NCI-H2196 (cell line): ENCODE measurements around the gene DOK6.
"Not testable (repeated sequence)": the region's sequence is repeated elsewhere in the genome, so short reads cannot be mapped to it uniquely, and the experiment has no call there.

Experiments
- DNase-seq: peaks from one replicate; lab custom pipeline; 2025; ENCODE audit not compliant: unreplicated experiment; lab: John Stamatoyannopoulos, UW

DOK6 gene

DNA sequence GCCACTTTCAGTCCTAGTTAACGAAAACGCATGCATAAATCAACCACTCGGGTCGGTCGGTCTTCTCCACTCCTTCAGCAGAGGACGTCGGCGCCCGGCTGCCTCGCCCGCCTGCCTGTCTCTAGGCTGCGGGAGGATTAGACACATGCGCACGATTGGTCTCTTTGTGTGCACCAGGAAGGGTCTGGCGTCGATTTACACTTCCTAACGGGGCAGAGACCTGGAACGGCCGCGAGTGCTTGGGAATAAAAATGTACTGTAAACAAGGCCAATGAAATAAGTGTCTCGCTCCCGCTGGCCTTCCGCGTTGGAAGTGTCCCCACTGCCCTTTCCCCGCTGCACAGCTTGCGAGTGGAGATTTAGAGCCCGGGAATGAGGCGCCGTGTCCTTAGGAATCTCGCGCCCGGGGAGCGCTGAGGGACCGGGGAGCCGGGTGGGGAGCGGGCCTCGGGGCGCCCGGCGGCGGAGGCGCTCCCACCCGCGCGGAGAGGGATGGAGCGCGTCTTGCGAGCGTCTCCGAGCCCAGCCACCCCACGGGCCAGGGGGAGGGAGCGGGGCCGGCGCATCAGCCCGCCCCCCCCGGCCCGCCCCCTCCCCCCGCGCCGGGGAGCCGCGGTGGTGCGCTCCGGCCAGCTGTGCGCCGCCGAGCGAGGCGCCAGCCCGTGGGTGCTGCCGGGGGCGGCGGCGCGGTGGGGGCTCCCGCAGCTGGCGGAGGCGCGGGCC lies at the start of gene DOK6:
TSS of gene DOK6 (plus strand) at position 636 of the 723 bp plus-strand sequence.
- DNase-seq, result peak; percentile 81

DNA sequence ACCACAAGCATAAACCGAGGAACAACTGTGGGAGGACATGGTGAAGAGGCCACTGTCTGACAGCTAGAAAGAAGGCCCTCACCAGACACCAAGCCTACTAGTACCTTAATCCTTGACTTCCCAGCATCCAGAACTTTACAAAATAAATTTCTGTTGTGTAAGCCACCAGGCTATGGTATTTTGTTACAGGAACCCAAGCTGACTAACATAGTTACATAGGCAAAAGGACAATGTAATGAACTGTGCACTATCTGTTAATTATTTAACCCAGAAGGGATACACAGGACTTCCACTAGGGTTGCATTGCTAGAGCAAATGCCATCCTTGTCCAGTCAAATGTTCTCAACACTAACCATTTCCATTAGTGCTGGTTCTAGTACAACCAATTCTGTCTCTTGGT lies 47.7 kb upstream of the DOK6 start:
- no peak for DNase-seq

DNA sequence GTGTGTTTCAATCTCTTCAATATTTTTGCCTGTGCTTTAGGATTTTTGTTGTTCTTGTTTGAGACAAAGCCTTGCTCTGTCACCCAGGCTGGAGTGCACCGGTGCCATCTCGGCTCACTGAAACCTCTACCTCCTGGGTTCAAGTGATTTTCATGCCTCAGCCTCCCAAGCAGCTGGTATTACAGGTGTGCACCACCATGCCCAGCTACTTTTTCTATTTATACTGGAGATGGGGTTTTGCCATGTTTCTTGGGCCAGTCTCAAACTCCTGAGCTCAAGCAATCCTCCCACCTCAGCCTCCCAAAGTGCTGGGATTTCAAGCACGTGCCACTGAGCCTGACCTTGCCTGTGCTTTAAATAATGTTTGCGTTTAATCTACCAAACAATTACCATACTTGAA lies 43.1 kb upstream of the DOK6 start:
- DNase-seq, result no peak

DNA sequence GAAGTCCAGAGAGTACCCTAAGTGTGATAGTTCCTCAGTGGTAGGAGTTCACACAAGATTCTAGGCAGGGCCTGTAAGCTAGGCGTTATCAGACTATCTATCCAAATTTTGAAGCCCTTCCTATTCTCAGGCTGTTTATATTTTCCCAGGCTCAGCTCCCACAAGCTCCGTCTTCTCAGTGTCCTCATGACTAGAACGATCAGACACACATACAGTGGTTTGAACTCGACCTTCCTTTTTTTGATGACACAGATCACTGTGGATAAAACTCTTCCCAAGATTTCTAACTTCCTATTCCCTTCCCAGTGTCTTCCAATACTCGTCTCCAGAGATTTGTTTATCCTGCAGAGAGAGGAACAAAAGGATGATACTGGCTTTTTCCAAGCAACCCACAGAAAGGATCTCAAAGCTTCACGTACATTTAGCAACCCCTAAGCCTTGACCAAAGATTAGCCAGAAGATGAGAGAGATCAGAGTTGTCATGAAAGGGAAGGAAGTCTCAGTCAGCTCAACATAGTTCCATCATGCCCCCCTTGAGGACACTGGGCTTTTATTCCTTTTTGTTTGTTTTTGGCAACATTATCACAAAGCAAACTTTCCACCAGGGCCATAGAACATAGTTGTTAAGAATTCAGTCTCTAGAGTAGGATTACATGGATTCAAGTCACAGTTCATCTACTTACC lies 42.3 kb upstream of the DOK6 start:
- DNase-seq, result no peak

DNA sequence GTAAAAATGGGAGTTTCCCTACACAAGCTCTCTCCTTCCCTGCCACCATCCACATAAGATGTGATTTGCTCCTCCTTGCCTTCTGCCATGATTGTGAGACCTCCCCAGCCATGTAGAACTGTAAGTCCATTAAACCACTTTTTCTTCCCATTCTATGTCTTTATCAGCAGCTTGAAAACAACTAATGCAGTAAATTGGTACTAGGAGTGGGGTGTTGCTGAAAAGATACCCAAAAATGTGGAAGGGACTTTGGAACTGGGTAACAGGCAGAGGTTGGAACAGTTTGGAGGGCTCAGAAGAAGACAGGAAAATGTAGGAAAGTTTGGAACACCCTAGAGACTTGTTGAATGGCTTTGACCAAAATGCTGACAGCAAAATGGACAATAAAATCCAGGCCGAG lies 40.9 kb upstream of the DOK6 start:
- not testable (repeated sequence) for DNase-seq

DNA sequence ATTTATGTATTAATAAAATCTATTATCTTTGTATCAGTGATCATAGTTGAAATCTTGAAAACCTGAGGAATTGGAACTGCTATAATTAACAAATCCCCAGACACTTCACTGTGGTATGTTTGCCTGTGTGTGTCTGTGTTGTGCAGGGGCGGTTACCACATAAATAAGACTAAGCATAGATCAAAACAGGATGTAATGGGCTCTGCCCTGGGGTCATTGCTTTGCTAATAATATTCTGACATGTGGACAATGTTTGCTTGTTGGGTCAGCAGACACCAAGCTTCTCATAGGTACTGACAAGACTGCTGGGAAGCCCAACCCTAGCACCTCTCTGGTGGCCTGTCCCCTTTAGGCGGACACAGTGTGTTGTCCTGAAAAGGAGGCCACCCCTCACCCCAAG lies 35.8 kb upstream of the DOK6 start:
- DNase-seq, result no peak

DNA sequence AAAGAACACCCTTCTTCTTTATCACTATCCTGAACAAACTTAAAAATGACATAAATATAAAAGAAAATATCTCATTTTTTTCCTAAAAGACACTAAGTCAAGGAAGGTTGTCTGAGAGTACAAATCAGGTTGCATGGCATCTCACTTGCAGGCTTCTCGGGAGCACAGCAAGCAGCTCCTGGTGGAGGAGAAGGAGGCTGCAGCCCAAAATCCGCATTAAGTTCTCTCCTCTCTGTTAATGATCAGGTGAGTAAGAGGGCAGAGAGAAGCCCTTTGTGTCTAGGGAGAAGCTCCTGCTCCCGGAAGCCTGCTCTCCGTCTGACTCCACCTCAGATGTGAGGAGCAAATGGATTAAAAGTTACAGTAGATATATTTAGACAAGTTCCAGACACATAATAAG lies 35.0 kb upstream of the DOK6 start:
- no peak for DNase-seq

DNA sequence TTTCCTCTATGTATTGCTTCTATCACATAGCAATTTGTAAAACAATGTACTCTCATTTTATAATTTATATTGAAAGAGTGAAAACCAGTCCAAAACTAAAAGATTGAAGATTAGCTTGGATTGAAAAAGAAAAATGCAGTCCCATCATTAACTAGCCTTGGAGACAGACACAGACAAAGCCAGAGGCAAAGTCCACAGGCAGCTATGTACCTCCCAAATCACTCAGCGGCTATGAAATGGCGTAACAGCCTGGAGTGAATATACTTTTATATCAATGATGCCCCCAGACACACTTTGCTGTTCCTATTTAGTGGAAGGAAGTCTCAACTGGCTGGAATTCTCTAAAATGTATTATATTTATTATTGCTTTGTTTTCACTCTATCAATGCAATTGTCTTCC lies 33.6 kb upstream of the DOK6 start:
- DNase-seq, result no peak

DNA sequence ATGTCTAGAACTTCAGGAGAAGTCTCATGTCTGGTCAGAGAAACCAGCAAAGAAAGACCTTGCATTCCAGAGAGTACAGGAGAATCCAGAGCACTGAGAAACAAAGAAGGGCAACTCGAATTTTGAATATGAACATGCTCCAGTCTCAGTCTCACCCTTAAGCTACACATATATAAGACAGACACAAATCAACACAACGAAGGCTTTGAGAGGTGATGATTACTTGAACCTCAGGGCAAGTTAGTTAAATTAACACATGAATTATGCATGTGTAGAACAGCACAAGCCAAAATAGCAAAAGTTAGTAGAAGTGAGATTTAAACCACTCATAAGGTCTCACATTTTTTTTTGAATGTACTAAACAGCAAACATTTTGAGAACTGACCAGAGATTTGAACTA lies 29.0 kb upstream of the DOK6 start:
- DNase-seq, result no peak

DNA sequence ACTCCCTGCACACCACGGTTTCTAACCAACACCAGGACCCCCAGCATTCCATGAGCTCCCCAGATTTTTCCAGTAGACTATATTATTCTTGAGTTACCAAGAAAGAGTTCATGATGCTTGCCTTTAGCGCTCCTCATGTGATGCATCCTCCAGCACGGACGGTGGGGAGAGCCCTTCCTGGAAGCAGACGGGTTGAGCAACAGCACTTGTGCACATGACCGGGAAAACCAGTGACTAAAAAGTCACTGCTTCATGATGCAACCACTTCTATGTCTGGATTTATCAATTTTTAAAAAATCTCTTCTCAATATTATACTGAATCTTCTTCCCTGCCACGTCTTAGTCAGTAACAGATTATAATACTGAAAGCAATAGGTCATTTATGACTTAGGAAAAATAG lies 20.4 kb upstream of the DOK6 start:
- DNase-seq, result no peak

DNA sequence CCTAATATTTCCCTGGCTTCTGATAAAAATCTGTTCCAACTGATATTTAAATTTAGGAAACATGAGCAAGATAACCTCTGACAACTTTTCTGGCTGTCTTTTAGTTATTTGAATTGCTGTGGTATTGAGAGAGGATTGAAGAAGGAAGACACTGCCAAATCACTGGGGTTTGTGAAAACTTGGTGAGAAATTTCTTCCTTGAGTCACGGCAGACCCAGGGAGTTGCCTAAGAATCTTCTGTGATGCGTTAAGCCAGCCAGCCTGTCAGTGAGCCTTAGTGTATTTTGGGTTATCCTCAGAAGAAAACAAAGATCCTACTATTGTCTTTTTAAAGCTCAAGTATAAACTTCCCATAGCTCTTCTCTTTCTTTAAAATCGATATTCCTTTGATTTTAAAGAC lies 17.5 kb upstream of the DOK6 start:
- DNase-seq, result no peak

DNA sequence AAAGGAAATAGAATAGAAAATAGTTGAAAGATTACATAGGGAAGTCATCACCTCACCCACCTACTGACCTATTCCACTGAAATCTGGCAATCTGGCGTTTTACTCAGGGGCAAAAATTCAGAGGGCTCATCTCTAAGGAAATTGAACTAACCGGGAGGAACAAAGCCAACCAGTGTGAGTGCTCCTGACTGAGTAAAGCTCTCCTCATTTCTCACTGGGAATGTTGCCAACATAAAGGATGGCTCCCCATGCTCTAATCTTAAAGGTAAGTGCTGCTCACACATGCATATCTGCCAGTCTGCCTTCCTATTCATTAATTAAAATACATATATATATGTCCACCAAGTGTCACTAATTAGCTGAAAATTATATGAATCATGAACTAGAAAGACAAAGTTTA lies 13.5 kb upstream of the DOK6 start:
- peak; percentile 17 for DNase-seq

DNA sequence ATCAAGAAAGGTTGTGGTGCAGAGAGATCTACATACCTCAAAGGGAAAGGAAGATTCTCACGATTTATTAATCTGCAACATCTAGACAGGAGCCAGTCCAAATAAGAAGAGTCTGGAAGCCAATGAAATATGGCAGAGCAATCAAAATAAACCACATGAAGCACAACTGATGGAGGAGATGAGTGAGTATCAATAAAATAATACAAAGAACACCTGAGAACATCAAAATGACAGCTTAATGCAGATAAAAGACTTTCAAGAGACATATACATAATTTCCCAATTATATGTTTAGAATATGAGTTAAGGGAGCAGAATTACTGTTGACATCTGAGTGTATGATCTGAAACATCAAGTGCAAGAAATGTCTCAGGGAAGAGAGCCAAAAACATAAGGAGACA lies 12.5 kb upstream of the DOK6 start:
- no peak for DNase-seq

DNA sequence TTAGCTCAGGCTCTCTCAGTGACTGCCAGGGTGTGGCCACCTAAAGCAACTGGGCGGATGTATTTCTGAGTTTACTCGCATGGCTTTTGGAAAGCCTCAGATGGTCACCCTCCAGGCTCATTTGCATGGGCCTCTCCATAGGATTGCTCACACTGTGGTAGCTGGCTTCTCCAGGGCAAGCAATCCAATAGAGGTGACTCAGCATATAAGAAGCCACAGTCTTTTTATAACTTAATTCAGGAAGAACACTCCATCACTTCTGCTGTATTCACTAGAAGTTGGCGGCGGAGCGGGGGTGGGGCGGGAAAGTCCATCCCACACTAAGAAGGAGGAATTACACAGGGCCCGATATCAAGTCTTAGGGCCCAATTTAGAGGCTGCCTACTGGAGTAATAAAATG lies 3.6 kb upstream of the DOK6 start:
- no peak for DNase-seq

DNA sequence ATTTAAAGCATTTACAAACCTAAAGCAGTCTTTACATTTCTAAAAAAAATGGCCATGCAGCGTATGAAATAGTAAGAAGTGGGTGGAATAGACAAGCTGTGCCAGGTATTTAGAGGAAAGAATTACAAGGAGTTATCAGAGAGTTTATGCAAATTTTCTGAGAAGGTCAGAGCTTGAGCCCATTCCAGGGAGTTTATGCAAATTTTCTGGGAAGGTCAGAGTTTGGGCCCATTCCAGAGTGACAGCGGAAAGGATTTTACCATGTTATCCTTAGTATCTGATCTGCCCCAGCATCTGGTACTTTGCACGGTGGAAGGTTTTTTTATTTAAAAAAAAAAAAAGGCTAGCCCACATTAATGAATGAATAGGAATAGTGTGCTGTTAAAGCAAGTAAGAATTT lies 1.4 kb upstream of the DOK6 start:
- DNase-seq, result no peak

DNA sequence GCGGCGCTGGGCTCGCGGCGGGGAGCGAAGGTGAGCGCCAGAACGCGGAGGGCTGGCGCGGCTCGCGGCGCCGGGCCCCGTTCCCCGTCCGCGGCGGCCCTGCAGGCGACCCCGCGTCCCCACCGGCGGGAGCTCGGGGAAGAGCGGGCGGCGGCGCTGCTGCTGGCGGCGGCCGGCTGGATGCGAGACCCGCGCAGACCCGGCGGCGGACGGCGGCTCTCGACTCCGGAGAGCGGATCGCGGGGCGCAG lies 213 bp downstream of the DOK6 start:
- DNase-seq, result no peak

DNA sequence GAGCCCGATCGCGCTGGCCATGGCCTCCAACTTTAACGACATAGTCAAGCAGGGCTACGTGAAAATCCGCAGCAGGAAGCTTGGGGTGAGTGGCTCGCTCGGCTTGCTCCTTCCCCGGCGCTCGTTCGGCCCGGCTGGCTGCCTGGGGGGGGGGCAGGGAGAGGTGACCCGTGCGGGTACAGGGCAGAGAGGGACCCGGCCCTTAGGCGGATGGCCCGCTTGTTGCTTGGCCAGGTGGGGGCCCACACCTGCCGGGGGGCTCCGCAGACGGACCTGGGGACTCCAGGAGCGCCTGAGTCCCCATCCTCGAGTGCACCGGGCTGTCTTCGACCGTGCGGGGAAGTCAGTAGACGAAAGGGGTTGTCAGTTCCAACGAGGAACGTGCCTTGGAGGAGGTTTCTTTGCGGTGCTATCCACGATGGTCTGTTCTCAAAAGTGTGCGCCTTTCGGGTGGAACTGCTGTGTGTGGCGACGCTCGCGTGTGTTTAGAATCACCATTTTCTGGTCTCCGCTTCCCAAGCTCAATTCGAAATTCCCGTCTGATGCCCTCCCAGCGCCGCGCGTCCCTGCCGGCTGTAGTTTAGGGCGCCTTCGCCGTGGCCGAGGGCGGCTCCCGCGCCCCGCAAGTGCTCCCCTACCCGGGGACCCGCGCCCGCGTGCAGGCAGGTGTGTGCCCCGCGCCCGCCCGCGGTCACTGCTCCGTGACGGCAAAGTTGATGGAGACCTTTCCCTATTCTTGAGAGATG lies 711 bp downstream of the DOK6 start:
- peak; percentile 36 for DNase-seq

DNA sequence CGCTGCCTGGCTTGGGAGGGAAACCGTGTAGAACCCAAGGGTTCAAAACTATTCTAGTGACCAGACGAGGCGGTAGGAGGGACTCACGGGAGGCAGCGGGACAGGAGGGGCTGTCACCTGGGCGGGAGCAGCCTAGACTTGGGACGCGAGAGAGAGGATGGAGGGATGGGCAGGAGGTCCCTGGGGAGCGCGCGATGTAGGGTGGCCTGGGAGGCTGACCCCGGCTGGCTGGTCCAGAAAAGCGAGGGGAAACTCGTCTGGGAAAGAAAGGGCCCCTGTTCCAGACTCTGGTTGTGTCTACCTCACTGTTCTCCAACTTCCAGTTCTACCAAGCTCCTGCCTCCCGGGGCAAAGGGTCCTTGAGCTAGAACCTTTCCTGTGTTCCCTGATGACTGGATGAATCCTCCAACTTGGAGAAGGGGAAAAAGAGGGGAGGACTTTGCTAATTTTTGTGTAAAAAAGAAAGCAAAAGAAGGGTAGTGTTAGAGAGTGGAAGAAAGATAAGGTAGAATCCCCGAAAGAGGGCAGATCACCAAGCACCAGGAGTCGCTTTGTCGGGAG lies 1.4 kb downstream of the DOK6 start:
- DNase-seq, result peak; percentile 18

DNA sequence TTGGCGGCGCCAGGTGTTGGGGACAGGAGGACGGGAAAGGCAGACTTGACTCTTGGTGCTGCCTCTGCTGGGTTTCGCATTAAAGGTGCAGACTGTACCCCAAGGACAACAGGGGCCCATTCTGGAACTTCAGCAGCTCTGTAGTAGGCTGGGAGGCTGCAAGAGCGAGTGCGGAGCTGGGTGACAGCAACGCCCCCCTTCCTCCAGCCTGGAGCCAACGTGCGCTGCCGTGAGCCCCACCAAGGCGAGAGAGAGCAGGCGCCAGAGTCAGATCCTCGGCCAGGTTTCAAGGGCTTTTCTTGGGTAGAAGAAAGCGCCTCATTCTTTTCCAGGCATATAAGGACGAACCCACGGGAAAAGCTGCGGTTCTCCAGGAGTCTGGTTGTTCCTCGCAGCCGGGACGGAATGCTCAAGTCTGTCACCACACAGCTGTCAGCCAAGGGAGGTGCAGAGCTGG lies 1.9 kb downstream of the DOK6 start:
- no peak for DNase-seq

DNA sequence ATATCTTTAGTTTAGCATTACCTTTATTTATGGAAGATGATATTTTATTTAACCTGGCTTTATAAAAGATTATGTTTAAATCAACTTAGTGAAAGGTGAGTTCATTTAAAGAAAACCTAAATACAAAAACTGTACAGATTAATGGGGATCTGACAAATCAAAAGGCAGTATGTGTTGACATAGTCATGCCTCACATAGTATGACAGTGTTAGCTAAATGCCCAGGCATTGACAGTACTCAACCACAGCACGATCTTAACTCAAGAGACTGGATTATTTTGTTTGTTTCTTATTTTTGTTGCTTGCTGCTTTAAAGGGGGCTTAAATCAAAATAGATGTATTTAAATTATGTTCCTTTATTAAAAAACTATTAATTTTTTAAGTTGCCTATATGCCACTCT lies 7.8 kb downstream of the DOK6 start:
- no peak for DNase-seq

DNA sequence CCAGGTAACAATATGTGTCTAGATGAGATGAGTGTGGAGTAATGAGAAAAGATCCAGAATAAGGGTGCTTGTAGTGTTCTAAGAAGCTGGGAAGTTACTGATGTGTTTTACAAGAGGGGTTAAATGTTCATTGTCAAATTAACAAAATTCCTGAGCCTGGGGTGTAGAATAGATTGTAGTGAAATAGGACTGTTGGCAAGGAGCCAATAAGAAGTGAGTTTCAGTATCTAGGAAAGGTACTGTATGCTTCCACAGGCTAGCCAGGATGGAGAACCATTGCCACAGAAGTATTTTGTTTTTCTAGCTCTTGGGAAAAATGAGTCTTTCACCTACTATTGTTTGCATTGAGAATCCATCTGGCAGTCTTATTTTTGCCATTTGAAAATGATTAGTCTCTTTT lies 10.5 kb downstream of the DOK6 start:
- DNase-seq, result no peak

DNA sequence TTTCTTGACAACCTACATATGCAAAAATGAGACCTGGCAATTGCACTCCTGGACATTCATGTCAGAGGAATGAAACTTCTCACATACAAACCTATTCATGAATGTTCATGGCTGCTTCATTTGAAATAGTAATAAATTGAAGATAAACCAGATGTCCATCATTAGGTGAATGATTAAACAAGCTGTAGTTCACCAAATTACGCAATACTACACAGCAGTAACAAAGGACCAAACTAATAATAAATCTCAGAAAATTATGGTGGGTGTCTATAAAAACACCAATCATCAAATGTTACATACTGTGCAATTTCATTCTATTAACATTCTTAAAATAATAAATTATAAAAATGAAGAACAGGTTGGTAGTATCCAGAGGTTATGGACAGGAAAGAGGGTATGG lies 13.5 kb downstream of the DOK6 start:
- DNase-seq, result no peak
